Transverse colon (tissue), 1 donor: Measurements from ENCODE around the gene GJE1.

ENCODE experiments used
- EP300 ChIP-seq: sonication (generic); formaldehyde crosslinking; IDR thresholded peaks from one replicate; pipeline ENCODE4 v1.6.1; 2017; ENCODE audit warnings: antibody characterized with exemption, low read depth
- POLR2A ChIP-seq: fragments of 450-650 bp; IDR thresholded peaks from one replicate; pipeline ENCODE4 v1.6.1; 2016; ENCODE audit warnings: antibody characterized with exemption, mild to moderate bottlenecking, moderate library complexity

DNA sequence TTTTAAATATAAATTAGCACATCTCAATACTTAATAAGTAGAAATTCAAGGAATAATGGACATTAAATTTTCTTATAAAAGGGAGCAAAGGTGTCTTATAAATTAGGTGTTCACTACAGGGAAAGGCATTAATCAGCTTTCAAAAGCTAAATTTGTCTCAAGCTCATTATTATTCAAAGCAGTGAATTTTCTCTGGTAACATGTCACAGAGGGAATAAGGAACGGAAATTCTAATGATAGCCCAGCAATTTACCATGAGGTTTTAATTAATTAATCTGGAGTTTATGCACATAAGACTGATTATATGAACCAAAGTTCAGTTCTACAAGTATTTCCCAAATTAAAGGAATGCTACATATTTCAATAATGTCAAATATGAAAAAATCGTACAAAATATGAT lies 15.4 kb upstream of the GJE1 start:
- no peak for TF ChIP-seq EP300
- no peak for TF ChIP-seq POLR2A
